Measurements from ENCODE around the gene MARS1. TPM values are rescaled to one million over a fixed set of nuclear protein-coding genes. Genes with fewer than 3 reads are reported as not detected.

MARS1 gene
- total RNA-seq, 1 donor from 2014 or later: 131 TPM

DNA sequence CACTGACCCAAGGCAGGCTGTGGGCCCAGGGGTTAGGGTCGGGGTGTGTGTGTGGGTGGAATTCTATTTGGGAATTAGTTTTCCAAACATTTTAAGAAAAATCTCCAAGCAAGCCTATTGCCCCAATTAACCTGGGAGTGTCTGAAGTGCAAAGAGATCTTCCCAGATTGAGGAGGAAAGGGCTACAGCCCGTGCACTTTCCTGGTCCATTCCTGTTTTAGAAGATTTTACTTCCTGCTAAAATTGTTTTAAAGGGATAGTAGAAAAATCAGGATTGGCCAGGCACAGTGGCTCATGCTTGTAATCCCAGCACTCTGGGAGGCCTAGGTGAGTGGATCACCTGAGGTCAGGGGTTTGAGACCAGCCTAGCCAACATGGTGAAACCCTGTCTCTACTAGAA is 53.8 kb downstream of the MARS1 start:
- peaks cover 27% of the 10 kb centered on the region for H3K4me1 ChIP-seq
- no peaks in the 10 kb centered on the region for H3K27me3 ChIP-seq (ENCODE audit: low read depth)
- peaks cover 50% of the 10 kb centered on the region for H3K36me3 ChIP-seq
- DNase-seq (no peak), ATAC-seq (no peak)
- H3K9me3 ChIP-seq: no peaks in the 10 kb centered on the region
- H3K27ac ChIP-seq: no peak overlapping the region
- intact Hi-C loops (cut with DNase I): no loop called here
- TF ChIP-seq, protein P1, sequence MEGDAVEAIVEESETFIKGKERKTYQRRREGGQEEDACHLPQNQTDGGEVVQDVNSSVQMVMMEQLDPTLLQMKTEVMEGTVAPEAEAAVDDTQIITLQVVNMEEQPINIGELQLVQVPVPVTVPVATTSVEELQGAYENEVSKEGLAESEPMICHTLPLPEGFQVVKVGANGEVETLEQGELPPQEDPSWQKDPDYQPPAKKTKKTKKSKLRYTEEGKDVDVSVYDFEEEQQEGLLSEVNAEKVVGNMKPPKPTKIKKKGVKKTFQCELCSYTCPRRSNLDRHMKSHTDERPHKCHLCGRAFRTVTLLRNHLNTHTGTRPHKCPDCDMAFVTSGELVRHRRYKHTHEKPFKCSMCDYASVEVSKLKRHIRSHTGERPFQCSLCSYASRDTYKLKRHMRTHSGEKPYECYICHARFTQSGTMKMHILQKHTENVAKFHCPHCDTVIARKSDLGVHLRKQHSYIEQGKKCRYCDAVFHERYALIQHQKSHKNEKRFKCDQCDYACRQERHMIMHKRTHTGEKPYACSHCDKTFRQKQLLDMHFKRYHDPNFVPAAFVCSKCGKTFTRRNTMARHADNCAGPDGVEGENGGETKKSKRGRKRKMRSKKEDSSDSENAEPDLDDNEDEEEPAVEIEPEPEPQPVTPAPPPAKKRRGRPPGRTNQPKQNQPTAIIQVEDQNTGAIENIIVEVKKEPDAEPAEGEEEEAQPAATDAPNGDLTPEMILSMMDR (IDR thresholded peaks at IDR 0.05): no peak
- H3K4me3 ChIP-seq: no peak overlapping the region

DNA sequence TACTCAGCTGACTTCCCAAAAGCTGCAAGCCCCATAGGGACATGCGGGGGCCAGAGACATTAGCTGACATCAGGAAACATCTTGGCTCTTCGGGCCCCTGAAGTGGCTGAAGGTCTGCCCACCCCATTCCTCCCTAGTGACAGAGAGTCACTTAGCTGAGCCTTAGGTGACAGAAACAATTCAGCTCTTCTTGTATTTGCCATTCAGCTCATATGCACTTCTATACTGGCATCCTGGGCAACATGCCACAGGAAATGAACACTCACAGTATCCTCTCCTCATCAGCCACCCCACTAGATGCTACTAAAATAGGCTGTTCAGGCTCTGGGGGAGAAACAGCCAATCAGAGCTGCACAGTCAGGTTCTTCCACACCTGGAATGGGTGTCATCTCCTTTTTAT is 55.7 kb downstream of the MARS1 start:
- no peak overlapping the region for H3K27ac ChIP-seq
- peaks cover 38% of the 10 kb centered on the region for H3K36me3 ChIP-seq
- peaks cover 8% of the 10 kb centered on the region for H3K27me3 ChIP-seq (ENCODE audit: low read depth)
- peaks cover 31% of the 10 kb centered on the region for H3K4me1 ChIP-seq
- no peak for ATAC-seq
- H3K4me3 ChIP-seq: no peak overlapping the region
- DNase-seq: no peak
- TF ChIP-seq, protein P1 (IDR thresholded peaks at IDR 0.05): no peak
- no peaks in the 10 kb centered on the region for H3K9me3 ChIP-seq
- intact Hi-C loops (cut with DNase I): no loop called here

DNA sequence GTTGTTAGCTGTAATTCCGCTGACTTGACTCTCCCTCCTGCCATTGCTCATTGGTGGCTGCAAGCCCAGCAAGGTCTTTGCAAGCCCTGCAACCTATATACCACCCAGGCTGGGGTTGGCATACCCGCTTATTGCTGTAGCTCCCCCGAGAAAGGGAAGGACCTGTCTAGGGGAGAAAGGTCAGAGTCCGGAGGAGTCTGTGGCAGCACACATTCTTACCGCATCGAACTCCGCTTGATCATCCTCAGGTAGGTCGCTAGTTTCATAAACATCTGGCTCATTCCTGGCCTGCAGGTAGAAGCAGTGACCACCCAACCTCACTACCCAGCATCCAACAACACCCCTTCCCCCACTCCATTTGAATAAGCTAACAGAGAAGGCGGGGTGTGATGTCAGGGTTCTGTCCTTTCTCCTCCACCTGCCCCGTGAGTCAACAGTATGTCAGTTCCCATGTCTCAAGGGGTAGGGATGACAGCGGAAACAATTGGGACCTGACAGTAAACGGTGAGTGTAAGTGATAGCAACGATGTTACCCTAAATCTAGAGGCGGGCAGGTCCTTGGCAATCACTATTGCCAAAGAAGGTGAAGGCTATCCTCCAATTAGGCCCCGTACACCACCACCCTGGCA is 58.1 kb downstream of the MARS1 start:
- Histone ChIP-seq H3K36me3 (peaks cover 19% of the 10 kb centered on the region), H3K9me3 (no peaks in the 10 kb centered on the region), H3K27ac (peak overlapping the region; percentile 83), H3K4me1 (peaks cover 39% of the 10 kb centered on the region), H3K4me3 (peak overlapping the region; percentile 74), H3K27me3 (ENCODE audit: low read depth) (peaks cover 30% of the 10 kb centered on the region)
- ATAC-seq (peak in 1 of 2 donors; percentile 8), DNase-seq (no peak)
- TF ChIP-seq, protein P1 (IDR thresholded peaks at IDR 0.05): no peak
- intact Hi-C loops (cut with DNase I): no loop called here

DNA sequence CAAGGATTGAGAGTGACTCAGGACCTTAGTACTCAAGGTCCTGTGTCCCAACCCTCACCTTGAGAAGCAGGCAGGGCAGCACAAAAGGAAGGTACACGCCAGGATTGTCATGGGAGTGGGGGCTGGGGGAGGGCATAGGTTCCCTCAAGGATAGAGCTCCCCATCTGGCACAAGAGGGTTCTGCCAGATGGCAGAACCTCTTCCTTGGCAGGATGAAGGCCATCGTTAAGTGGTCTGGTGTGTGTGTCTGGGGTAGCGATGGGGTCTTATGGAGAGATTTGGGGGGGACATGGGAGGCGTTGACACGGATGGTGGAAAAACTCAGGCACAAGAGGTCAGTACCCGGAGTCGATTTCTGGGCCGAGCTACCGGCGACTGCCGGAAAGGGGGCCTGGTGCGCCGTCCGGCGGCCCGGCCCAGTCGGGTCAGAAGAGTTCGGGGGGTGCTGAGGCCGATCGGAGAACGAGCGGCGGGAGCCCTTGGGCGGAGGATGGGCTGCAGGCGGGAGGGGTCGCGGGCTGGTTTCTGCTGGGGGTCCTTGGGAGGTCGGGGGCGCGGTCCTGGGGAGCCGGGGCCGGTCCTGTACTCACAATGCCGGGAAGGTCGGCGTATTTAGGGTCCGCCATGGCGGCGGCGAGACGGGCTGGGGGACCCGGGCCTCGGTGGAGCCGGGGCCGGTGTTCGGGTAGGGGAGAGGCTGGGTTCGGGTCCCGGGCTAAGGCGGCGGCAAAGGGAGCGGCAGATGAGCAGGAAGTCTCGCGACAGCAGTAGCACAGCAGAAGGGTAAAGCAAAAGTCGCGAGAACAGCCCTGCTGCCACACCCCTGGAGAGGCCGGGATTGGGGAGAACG is 58.8 kb downstream of the MARS1 start, which contains the start of gene DCTN2:
DCTN2 (minus strand) TSS at position 755 of the 850 bp plus-strand sequence; CDS start at position 626, 129 bp downstream.
- TF ChIP-seq, protein P1 (IDR thresholded peaks at IDR 0.05): no peak
- ATAC-seq (peak; percentile 98 to 99), DNase-seq (peak; percentile 96)
- H3K27me3 ChIP-seq (ENCODE audit: low read depth): peaks cover 30% of the 10 kb centered on the region
- H3K4me3 ChIP-seq: peak within 1 kb of the TSS; percentile 74
- peaks cover 39% of the 10 kb centered on the region for H3K4me1 ChIP-seq
- intact Hi-C loops (cut with DNase I): no loop called here
- H3K9me3 ChIP-seq: no peaks in the 10 kb centered on the region
- peaks cover 12% of the 10 kb centered on the region for H3K36me3 ChIP-seq
- peak within 1 kb of the TSS; percentile 83 for H3K27ac ChIP-seq

DNA sequence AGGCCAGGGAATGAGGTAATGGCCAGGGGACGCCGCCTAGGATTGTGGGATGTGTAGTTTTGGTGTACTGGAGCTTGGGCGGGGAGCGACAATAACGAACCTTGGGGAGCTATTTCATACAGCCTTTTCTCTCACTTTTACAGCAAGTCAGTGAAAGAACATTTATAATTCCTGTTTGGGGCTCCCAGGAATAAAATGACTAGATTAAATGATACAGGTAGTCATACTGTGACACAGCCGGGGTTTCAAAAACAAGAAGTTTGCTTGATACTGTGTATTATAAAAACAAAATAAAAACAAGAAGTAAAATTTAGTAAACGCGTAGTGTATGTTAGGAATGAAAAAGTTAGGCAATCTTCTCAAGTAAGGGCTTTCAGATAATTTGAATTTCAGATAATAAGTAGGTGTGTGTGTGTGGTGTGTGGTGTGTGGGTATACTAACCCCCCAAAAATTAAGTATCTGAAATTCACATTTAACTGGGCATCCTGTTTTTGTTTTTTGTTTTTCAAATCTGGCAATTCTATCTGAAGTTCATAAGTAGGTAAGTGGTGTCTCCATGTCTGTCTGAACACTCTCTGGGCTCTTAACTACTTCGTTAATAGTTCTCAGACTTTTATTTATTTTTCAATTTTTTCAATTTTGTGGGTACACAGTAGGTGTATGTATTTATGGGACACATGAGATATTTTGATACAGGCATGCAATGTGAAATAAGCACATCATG is 59.6 kb downstream of the MARS1 start:
- H3K9me3 ChIP-seq: no peaks in the 10 kb centered on the region
- H3K27ac ChIP-seq: no peak overlapping the region
- TF ChIP-seq, protein P1 (IDR thresholded peaks at IDR 0.05): no peak
- ATAC-seq (no peak), DNase-seq (no peak)
- H3K36me3 ChIP-seq: peaks cover 4% of the 10 kb centered on the region
- intact Hi-C loops (cut with DNase I): no loop called here
- H3K27me3 ChIP-seq (ENCODE audit: low read depth): peaks cover 31% of the 10 kb centered on the region
- peak overlapping the region; percentile 74 for H3K4me3 ChIP-seq
- peaks cover 39% of the 10 kb centered on the region for H3K4me1 ChIP-seq

All from lower lobe of right lung (tissue), 2 donors.